ENCODE results near the gene RSPO3.
"Not testable (repeated sequence)": the region's sequence is repeated elsewhere in the genome, so short reads cannot be mapped to it uniquely, and the experiment has no call there.

RSPO3 gene

GRCh38 chr6:127118298-127119101 lies at the start of gene RSPO3:
Gene RSPO3 (plus strand): TSS chr6:127118671. CDS start chr6:127119193, 522 bp downstream.
- DNase-seq (ENCODE audit: low spot score) = peak; percentile 48

- peak; percentile 7 for DNase-seq (ENCODE audit: low spot score)
Measured at GRCh38 chr6:127069659-127070279, 48.7 kb upstream of the RSPO3 start.

GRCh38 chr6:127073222-127073621 lies 45.2 kb upstream of the RSPO3 start:
- no peak for DNase-seq (ENCODE audit: low spot score)

GRCh38 chr6:127076466-127076865 lies 42.0 kb upstream of the RSPO3 start:
- DNase-seq (ENCODE audit: low spot score) = no peak

- DNase-seq (ENCODE audit: low spot score) = no peak
Measured at GRCh38 chr6:127077886-127078285, 40.6 kb upstream of the RSPO3 start.

GRCh38 chr6:127078669-127079068 lies 39.8 kb upstream of the RSPO3 start:
- no peak for DNase-seq (ENCODE audit: low spot score)

GRCh38 chr6:127079681-127080080 lies 38.8 kb upstream of the RSPO3 start:
- no peak for DNase-seq (ENCODE audit: low spot score)

- DNase-seq (ENCODE audit: low spot score) = no peak
Measured at GRCh38 chr6:127080081-127080480, 38.4 kb upstream of the RSPO3 start.

- no peak for DNase-seq (ENCODE audit: low spot score)
Measured at GRCh38 chr6:127083231-127083962, 35.1 kb upstream of the RSPO3 start.

- DNase-seq (ENCODE audit: low spot score) = no peak
Measured at GRCh38 chr6:127083963-127084310, 34.5 kb upstream of the RSPO3 start.

GRCh38 chr6:127085181-127085580 lies 33.3 kb upstream of the RSPO3 start:
- DNase-seq (ENCODE audit: low spot score) = no peak

GRCh38 chr6:127090051-127090450 lies 28.4 kb upstream of the RSPO3 start:
- no peak for DNase-seq (ENCODE audit: low spot score)

GRCh38 chr6:127092466-127092865 lies 26.0 kb upstream of the RSPO3 start:
- no peak for DNase-seq (ENCODE audit: low spot score)

GRCh38 chr6:127094791-127095190 lies 23.7 kb upstream of the RSPO3 start:
- DNase-seq (ENCODE audit: low spot score) = no peak

GRCh38 chr6:127096167-127096566 lies 22.3 kb upstream of the RSPO3 start:
- no peak for DNase-seq (ENCODE audit: low spot score)

- not testable (repeated sequence) for DNase-seq (ENCODE audit: low spot score)
Measured at GRCh38 chr6:127097442-127097841, 21.0 kb upstream of the RSPO3 start.

GRCh38 chr6:127100510-127101140 lies 17.8 kb upstream of the RSPO3 start:
- no peak for DNase-seq (ENCODE audit: low spot score)

GRCh38 chr6:127102299-127102698 lies 16.2 kb upstream of the RSPO3 start:
- DNase-seq (ENCODE audit: low spot score) = no peak

GRCh38 chr6:127102859-127103258 lies 15.6 kb upstream of the RSPO3 start:
- DNase-seq (ENCODE audit: low spot score) = no peak

- no peak for DNase-seq (ENCODE audit: low spot score)
Measured at GRCh38 chr6:127103482-127103881, 15.0 kb upstream of the RSPO3 start.

GRCh38 chr6:127107916-127108315 lies 10.6 kb upstream of the RSPO3 start:
- no peak for DNase-seq (ENCODE audit: low spot score)

- no peak for DNase-seq (ENCODE audit: low spot score)
Measured at GRCh38 chr6:127110712-127111111, 7.8 kb upstream of the RSPO3 start.

GRCh38 chr6:127111526-127111925 lies 6.9 kb upstream of the RSPO3 start:
- DNase-seq (ENCODE audit: low spot score) = no peak
